Neuronal stem cell (in vitro differentiated cells): ENCODE results near the gene ABHD17B. TPM values are rescaled to one million over a fixed set of nuclear protein-coding genes. Genes with fewer than 3 reads are reported as not detected.

ENCODE experiments used
- DNase-seq: peaks from one replicate; pipeline ENCODE4 v3.0.0-alpha.2; 2013; ENCODE audit warnings: low spot score
- H2AFZ ChIP-seq: one replicate; pipeline ENCODE4 v1.6.1; 2013; ENCODE audit warnings: mild to moderate bottlenecking, low read length, inconsistent platforms
- H2AK5ac ChIP-seq: 2 replicates; pipeline ENCODE4 v1.6.1; 2013; ENCODE audit warnings: low read depth, mild to moderate bottlenecking, inconsistent platforms, low read length, moderate library complexity, mixed read lengths
- H2BK120ac ChIP-seq: 2 replicates; pipeline ENCODE4 v1.6.1; 2013; ENCODE audit warnings: low read depth, mild to moderate bottlenecking, inconsistent platforms, low read length, moderate library complexity, mixed read lengths
- H2BK12ac ChIP-seq: one replicate; pipeline ENCODE4 v1.6.1; 2013; ENCODE audit warnings: low read length, inconsistent platforms
- H2BK15ac ChIP-seq: 2 replicates; pipeline ENCODE4 v1.6.1; 2013; ENCODE audit warnings: mild to moderate bottlenecking, low read length, inconsistent platforms, mixed read lengths
- H2BK5ac ChIP-seq: one replicate; pipeline ENCODE4 v1.6.1; 2013; ENCODE audit warnings: inconsistent platforms, mild to moderate bottlenecking, low read length, moderate library complexity
- H3K14ac ChIP-seq: one replicate; pipeline ENCODE4 v1.6.1; 2013; ENCODE audit warnings: low read length, inconsistent platforms
- H3K18ac ChIP-seq: 2 replicates; pipeline ENCODE4 v1.6.1; 2013; ENCODE audit warnings: low read length, inconsistent platforms
- H3K23ac ChIP-seq: 2 replicates; pipeline ENCODE4 v1.6.1; 2013; ENCODE audit warnings: low read depth, mild to moderate bottlenecking, mixed read lengths, low read length, inconsistent platforms; ENCODE audit not compliant: poor library complexity
- H3K27ac ChIP-seq: replicated peaks from 3 replicates; pipeline ENCODE4 v1.5.1; 2013; ENCODE audit warnings: low read length, inconsistent platforms
- H3K27me3 ChIP-seq, 3 experiments: 2 replicates each; pipeline ENCODE4 v1.6.1; 2013; ENCODE audit warnings: low read length in 3 of 3, mild to moderate bottlenecking in 2 of 3, inconsistent platforms in 1 of 3, low read depth in 1 of 3, mixed read lengths in 1 of 3, moderate library complexity in 1 of 3; ENCODE audit not compliant: control insufficient read depth in 3 of 3, insufficient read depth in 3 of 3
- H3K36me3 ChIP-seq, 2 donors: replicated peaks in 1 of 2; 2 replicates each; pipeline ENCODE4 v1.6.1; 2013; ENCODE audit warnings: low read length in 2 of 2; ENCODE audit not compliant: control insufficient read depth in 2 of 2, insufficient read depth in 2 of 2
- H3K4ac ChIP-seq: 2 replicates; pipeline ENCODE4 v1.6.1; 2013; ENCODE audit warnings: inconsistent platforms, mild to moderate bottlenecking, low read length, moderate library complexity
- H3K4me1 ChIP-seq, 2 donors: 1 replicate in 1 of 2; 2 replicates in 1 of 2; pipeline ENCODE4 v1.6.1; 2013; ENCODE audit warnings: low read length in 2 of 2, low read depth in 1 of 2; ENCODE audit not compliant: control insufficient read depth in 2 of 2, insufficient read depth in 1 of 2
- H3K4me2 ChIP-seq: one replicate; pipeline ENCODE4 v1.6.1; 2013; ENCODE audit warnings: mild to moderate bottlenecking, low read length, inconsistent platforms; ENCODE audit not compliant: insufficient read depth, poor library complexity, severe bottlenecking
- H3K4me3 ChIP-seq, 2 donors: 2 replicates each; pipeline ENCODE4 v1.5.1; 2013; ENCODE audit warnings: low read length in 2 of 2, mild to moderate bottlenecking in 2 of 2, inconsistent platforms in 1 of 2, moderate library complexity in 1 of 2
- H3K79me1 ChIP-seq: one replicate; pipeline ENCODE4 v1.6.1; 2013; ENCODE audit warnings: low read depth, mild to moderate bottlenecking, inconsistent platforms, low read length, moderate library complexity
- H3K9ac ChIP-seq: one replicate; pipeline ENCODE4 v1.6.1; 2013; ENCODE audit warnings: mild to moderate bottlenecking, low read depth, low read length, inconsistent platforms; ENCODE audit not compliant: poor library complexity
- H3K9me3 ChIP-seq, 2 donors: replicated peaks in 1 of 2; 2 replicates each; pipeline versions ENCODE3 to v1.6.1; 2013; ENCODE audit warnings: low read length in 2 of 2, mild to moderate bottlenecking in 2 of 2, inconsistent platforms in 1 of 2, low read depth in 1 of 2, mixed read lengths in 1 of 2, moderate library complexity in 1 of 2; ENCODE audit not compliant: control insufficient read depth in 2 of 2, insufficient read depth in 1 of 2
- H4K8ac ChIP-seq: one replicate; pipeline ENCODE4 v1.6.1; 2013; ENCODE audit warnings: low read depth, mild to moderate bottlenecking, inconsistent platforms, low read length, moderate library complexity
- H4K91ac ChIP-seq: one replicate; pipeline ENCODE4 v1.6.1; 2013; ENCODE audit warnings: low read length, low read depth, mild to moderate bottlenecking, inconsistent platforms; ENCODE audit not compliant: poor library complexity
- WGBS, 2 donors: extraction: QIAGEN DNeasy Blood & Tissue Kit; methylation state at CpG; one replicate each; pipeline ENCODE4 v1.1.7; 2013; ENCODE audit warnings: missing lambda C conversion rate in 2 of 2, mixed read lengths in 1 of 2; ENCODE audit not compliant: insufficient read length in 2 of 2, insufficient replicate concordance in 1 of 2; ENCODE audit errors: extremely low coverage in 2 of 2; 5-methylcytosine and 5-hydroxymethylcytosine counted together
- small RNA-seq: library from polyadenylated mRNA; stranded (forward); fragments of <200 nt; extraction: miRNeasy Mini kit (QIAGEN cat#:217004); gene quantifications from one replicate; pipeline ENCODE3, GENCODE V24; 2013; ENCODE audit not compliant: insufficient read depth

The ABHD17B gene

GRCh38 chr9:71816916-71817451, 94.0 kb downstream of the ABHD17B start:
- Histone ChIP-seq H4K8ac (no peak overlapping the region), H3K36me3 (no peaks in the 10 kb centered on the region), H3K4me1 (peaks cover 6 to 7% of the 10 kb centered on the region in 2 donors), H2BK15ac (no peak overlapping the region), H3K4ac (no peak overlapping the region), H2BK5ac (no peak overlapping the region), H3K4me2 (no peak overlapping the region), H3K9me3 (no peaks in the 10 kb centered on the region), H3K18ac (no peak overlapping the region), H2BK12ac (no peak overlapping the region), H2AFZ (peak overlapping the region; percentile 55), H2BK120ac (no peak overlapping the region), H3K79me1 (no peaks in the 10 kb centered on the region), H3K23ac (no peak overlapping the region), H3K27ac (no peak overlapping the region), H3K4me3 (no peak overlapping the region), H4K91ac (no peak overlapping the region), H2AK5ac (no peak overlapping the region), H3K14ac (no peak overlapping the region), H3K27me3 (no peaks in the 10 kb centered on the region), H3K9ac (no peak overlapping the region)
- DNase-seq, result no peak
- WGBS, 2 donors, result no CpG with 5 or more reads among the region's 9 CpGs

Small RNAs within 50 kb of the gene (small RNA-seq; reads per million reads assigned to genes)
- gene RF00019, result not detected
